ENCODE data around the gene VHLL.

VHLL gene

GRCh38 chr1:156284757-156285156, 14.3 kb downstream of the VHLL start:
- DNase-seq (ENCODE audit: low spot score), result no peak
- TF ChIP-seq, protein P1, sequence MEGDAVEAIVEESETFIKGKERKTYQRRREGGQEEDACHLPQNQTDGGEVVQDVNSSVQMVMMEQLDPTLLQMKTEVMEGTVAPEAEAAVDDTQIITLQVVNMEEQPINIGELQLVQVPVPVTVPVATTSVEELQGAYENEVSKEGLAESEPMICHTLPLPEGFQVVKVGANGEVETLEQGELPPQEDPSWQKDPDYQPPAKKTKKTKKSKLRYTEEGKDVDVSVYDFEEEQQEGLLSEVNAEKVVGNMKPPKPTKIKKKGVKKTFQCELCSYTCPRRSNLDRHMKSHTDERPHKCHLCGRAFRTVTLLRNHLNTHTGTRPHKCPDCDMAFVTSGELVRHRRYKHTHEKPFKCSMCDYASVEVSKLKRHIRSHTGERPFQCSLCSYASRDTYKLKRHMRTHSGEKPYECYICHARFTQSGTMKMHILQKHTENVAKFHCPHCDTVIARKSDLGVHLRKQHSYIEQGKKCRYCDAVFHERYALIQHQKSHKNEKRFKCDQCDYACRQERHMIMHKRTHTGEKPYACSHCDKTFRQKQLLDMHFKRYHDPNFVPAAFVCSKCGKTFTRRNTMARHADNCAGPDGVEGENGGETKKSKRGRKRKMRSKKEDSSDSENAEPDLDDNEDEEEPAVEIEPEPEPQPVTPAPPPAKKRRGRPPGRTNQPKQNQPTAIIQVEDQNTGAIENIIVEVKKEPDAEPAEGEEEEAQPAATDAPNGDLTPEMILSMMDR (IDR thresholded peaks at IDR 0.05; ENCODE audit: borderline replicate concordance, control extremely low read depth, extremely low read depth, insufficient read depth, missing control alignments), result no peak
- in situ Hi-C loops (cut with MboI; ENCODE audit: low sequenced_read_pairs, unreplicated experiment), result no loop called here

- in situ Hi-C loops (cut with MboI; ENCODE audit: low sequenced_read_pairs, unreplicated experiment), result no loop called here
- TF ChIP-seq, protein P1 (IDR thresholded peaks at IDR 0.05; ENCODE audit: borderline replicate concordance, control extremely low read depth, extremely low read depth, insufficient read depth, missing control alignments), result no peak
- no peak for DNase-seq (ENCODE audit: low spot score)
Observed at GRCh38 chr1:156284112-156284511, 15.0 kb downstream of the VHLL start, which contains the start of gene TMEM79. TSS of gene TMEM79 (plus strand) at chr1:156284325. CDS start at chr1:156285227, 902 bp downstream.

- TF ChIP-seq, protein P1 (IDR thresholded peaks at IDR 0.05; ENCODE audit: borderline replicate concordance, control extremely low read depth, extremely low read depth, insufficient read depth, missing control alignments), result no peak
- peak; percentile 12 for DNase-seq (ENCODE audit: low spot score)
- in situ Hi-C loops (cut with MboI; ENCODE audit: low sequenced_read_pairs, unreplicated experiment), result no loop called here
Observed at GRCh38 chr1:156283521-156283920, 15.6 kb downstream of the VHLL start.

DNA sequence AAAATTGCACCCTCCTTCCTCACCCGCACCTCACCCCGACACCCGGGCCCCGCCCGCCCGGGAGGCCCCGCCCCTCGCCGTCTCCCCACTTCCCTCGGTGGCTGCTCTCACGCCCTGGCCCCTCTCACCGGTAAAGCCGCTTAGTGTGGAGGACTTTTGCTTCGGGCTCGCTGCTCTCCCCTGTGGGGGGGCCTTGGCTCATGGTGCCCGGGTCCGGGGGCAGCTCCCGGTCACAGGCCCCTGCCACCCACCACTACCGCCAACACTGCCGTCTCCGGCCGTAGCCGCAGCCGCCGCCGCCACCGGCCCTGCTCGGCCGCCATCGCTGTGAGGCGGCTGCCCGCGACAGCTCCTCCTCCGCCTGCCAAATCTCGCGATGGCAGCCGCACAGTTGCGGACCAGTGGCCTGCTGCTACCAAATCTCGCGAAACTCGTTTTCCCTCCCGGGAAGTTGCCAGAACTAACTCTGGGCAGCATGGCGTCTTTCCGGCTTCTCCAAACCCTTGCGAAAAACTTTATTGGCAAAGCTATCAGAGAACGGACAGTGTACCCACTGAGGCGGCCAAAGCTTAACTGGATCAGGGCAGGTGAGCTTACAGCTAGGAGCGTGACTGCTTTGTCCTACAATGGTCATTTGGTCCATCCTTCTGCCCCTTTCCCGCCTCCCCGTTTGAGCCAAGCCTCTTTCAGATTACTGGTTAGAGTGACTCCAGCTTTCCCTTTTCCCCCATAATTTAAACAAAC, 16.5 kb downstream of the VHLL start, which contains the start of gene SMG5:
Gene SMG5, minus strand, starts transcription at position 347 of the 744 bp plus-strand sequence. Its CDS starts 145 bp downstream, at position 202.
- TF ChIP-seq, protein P1 (IDR thresholded peaks at IDR 0.05; ENCODE audit: borderline replicate concordance, control extremely low read depth, extremely low read depth, insufficient read depth, missing control alignments), result no peak
- DNase-seq (ENCODE audit: low spot score), result peak; percentile 95
- in situ Hi-C loops (cut with MboI; ENCODE audit: low sequenced_read_pairs, unreplicated experiment), result no loop called here

- TF ChIP-seq, protein P1 (IDR thresholded peaks at IDR 0.05; ENCODE audit: borderline replicate concordance, control extremely low read depth, extremely low read depth, insufficient read depth, missing control alignments), result no peak
- no peak for DNase-seq (ENCODE audit: low spot score)
- in situ Hi-C loops (cut with MboI; ENCODE audit: low sequenced_read_pairs, unreplicated experiment), result no loop called here
Observed at GRCh38 chr1:156281693-156282478, 17.2 kb downstream of the VHLL start.

- TF ChIP-seq, protein P1 (IDR thresholded peaks at IDR 0.05; ENCODE audit: borderline replicate concordance, control extremely low read depth, extremely low read depth, insufficient read depth, missing control alignments), result no peak
- DNase-seq (ENCODE audit: low spot score), result peak; percentile 65
Observed at GRCh38 chr1:156281281-156281680, 17.8 kb downstream of the VHLL start.

More at GRCh38 chr1:156281281-156281680, 17.8 kb downstream of the VHLL start:
- in situ Hi-C loops (cut with MboI; ENCODE audit: low sequenced_read_pairs, unreplicated experiment), result no loop called here
